Aortic smooth muscle cell (primary cell): ENCODE results near the gene UGT2A2. TPM values are rescaled to one million over a fixed set of nuclear protein-coding genes. Genes with fewer than 3 reads are reported as not detected.

Experiments used
- total RNA-seq: library from RNA; depleted of rRNA; stranded (reverse); fragments of >200 nt; gene quantifications from 2 replicates; pipeline ENCODE4 v1.2.3, GENCODE V29; 2014

Gene UGT2A2
- not detected in 2 replicates for total RNA-seq

GRCh38 chr4:69639542-69639941, at the start of gene UGT2A2:
Gene UGT2A2, minus strand, starts transcription at chr4:69639642. Its CDS starts 2 bp downstream, at chr4:69639640.

GRCh38 chr4:69653147-69653546, 13.7 kb upstream of the UGT2A2 start, which contains the start of gene UGT2A1:
Gene UGT2A1, minus strand, starts transcription at chr4:69653247. Its CDS starts 5,603 bp downstream, at chr4:69647644.

Other genes with a start within 250 kb of the UGT2A2 start
- not detected in 2 replicates for gene UGT2B4, start 143.7 kb downstream of the UGT2A2 start, total RNA-seq
- under 0.01 and 0.13 TPM in 2 replicates for gene UGT2A1, start 13.6 kb upstream of the UGT2A2 start, total RNA-seq
- gene SULT1B1, start 121.0 kb upstream of the UGT2A2 start, total RNA-seq: 3.0 and 4.6 TPM in 2 replicates
- 4.2 and 12.0 TPM in 2 replicates for gene SULT1E1, start 220.5 kb upstream of the UGT2A2 start, total RNA-seq